Measurements from ENCODE around the gene CTPS1.

GRCh38 chr1:41033272-41033671 is 53.8 kb downstream of the CTPS1 start:
- no peak for TF ChIP-seq POLR2AphosphoS5 (IDR thresholded peaks at IDR 0.05; ENCODE audit: low read depth)
- no peak for TF ChIP-seq CTCF (conservative IDR thresholded peaks at IDR 0.05; ENCODE audit: low read depth in 2 of 2)
